ENCODE results near the gene HTRA3. TPM values are rescaled to one million over a fixed set of nuclear protein-coding genes. Genes with fewer than 3 reads are reported as not detected.
"Not testable (repeated sequence)": the region's sequence is repeated elsewhere in the genome, so short reads cannot be mapped to it uniquely, and the experiment has no call there.

HTRA3 gene
- total RNA-seq, 1 experiment from 2014 or later = 3.8 TPM

- no peaks in the 10 kb centered on the region for H3K36me3 ChIP-seq (replicated peaks; ENCODE audit: control insufficient read depth, insufficient read depth, low read length)
- H3K27me3 ChIP-seq (ENCODE audit: control insufficient read depth, insufficient read depth, low read length) = no peaks in the 10 kb centered on the region
- no peak for DNase-seq
- no peak overlapping the region for H3K4me3 ChIP-seq (ENCODE audit: insufficient read depth, low read depth, low read length)
Observed at GRCh38 chr4:8336412-8337075, 67.0 kb downstream of the HTRA3 start.

GRCh38 chr4:8338351-8338961 is 68.9 kb downstream of the HTRA3 start:
- H3K27me3 ChIP-seq (ENCODE audit: control insufficient read depth, insufficient read depth, low read length) = no peaks in the 10 kb centered on the region
- H3K36me3 ChIP-seq (replicated peaks; ENCODE audit: control insufficient read depth, insufficient read depth, low read length) = no peaks in the 10 kb centered on the region
- no peak for DNase-seq
- no peak overlapping the region for H3K4me3 ChIP-seq (ENCODE audit: insufficient read depth, low read depth, low read length)

- no peak for DNase-seq
Observed at GRCh38 chr4:8340781-8341241, 71.3 kb downstream of the HTRA3 start.

GRCh38 chr4:8341281-8341680 is 71.7 kb downstream of the HTRA3 start:
- not testable (repeated sequence) for H3K4me3 ChIP-seq (ENCODE audit: insufficient read depth, low read depth, low read length); DNase-seq; H3K36me3 ChIP-seq (replicated peaks; ENCODE audit: control insufficient read depth, insufficient read depth, low read length); H3K27me3 ChIP-seq (ENCODE audit: control insufficient read depth, insufficient read depth, low read length)

More at GRCh38 chr4:8340781-8341241, 71.3 kb downstream of the HTRA3 start:
- Histone ChIP-seq H3K36me3 (replicated peaks; ENCODE audit: control insufficient read depth, insufficient read depth, low read length) (no peaks in the 10 kb centered on the region), H3K4me3 (ENCODE audit: insufficient read depth, low read depth, low read length) (no peak overlapping the region), H3K27me3 (ENCODE audit: control insufficient read depth, insufficient read depth, low read length) (no peaks in the 10 kb centered on the region)

GRCh38 chr4:8341691-8342090 is 72.1 kb downstream of the HTRA3 start:
- DNase-seq = no peak
- H3K36me3 ChIP-seq (replicated peaks; ENCODE audit: control insufficient read depth, insufficient read depth, low read length) = no peaks in the 10 kb centered on the region
- H3K27me3 ChIP-seq (ENCODE audit: control insufficient read depth, insufficient read depth, low read length) = no peaks in the 10 kb centered on the region
- no peak overlapping the region for H3K4me3 ChIP-seq (ENCODE audit: insufficient read depth, low read depth, low read length)

GRCh38 chr4:8342651-8343261 is 73.2 kb downstream of the HTRA3 start:
- H3K4me3 ChIP-seq (ENCODE audit: insufficient read depth, low read depth, low read length) = no peak overlapping the region
- H3K27me3 ChIP-seq (ENCODE audit: control insufficient read depth, insufficient read depth, low read length) = no peaks in the 10 kb centered on the region
- peak; percentile 92 for DNase-seq

GRCh38 chr4:8343262-8343966 is 73.9 kb downstream of the HTRA3 start:
- H3K4me3 ChIP-seq (ENCODE audit: insufficient read depth, low read depth, low read length) = no peak overlapping the region
- no peaks in the 10 kb centered on the region for H3K36me3 ChIP-seq (replicated peaks; ENCODE audit: control insufficient read depth, insufficient read depth, low read length)
- H3K27me3 ChIP-seq (ENCODE audit: control insufficient read depth, insufficient read depth, low read length) = no peaks in the 10 kb centered on the region
- DNase-seq = peak; percentile 53

More at GRCh38 chr4:8342651-8343261, 73.2 kb downstream of the HTRA3 start:
- no peaks in the 10 kb centered on the region for H3K36me3 ChIP-seq (replicated peaks; ENCODE audit: control insufficient read depth, insufficient read depth, low read length)

GRCh38 chr4:8343967-8344331 is 74.4 kb downstream of the HTRA3 start:
- DNase-seq = no peak
- no peaks in the 10 kb centered on the region for H3K27me3 ChIP-seq (ENCODE audit: control insufficient read depth, insufficient read depth, low read length)
- H3K36me3 ChIP-seq (replicated peaks; ENCODE audit: control insufficient read depth, insufficient read depth, low read length) = no peaks in the 10 kb centered on the region

GRCh38 chr4:8344377-8344776 is 74.8 kb downstream of the HTRA3 start:
- no peaks in the 10 kb centered on the region for H3K36me3 ChIP-seq (replicated peaks; ENCODE audit: control insufficient read depth, insufficient read depth, low read length)
- no peak for DNase-seq
- H3K4me3 ChIP-seq (ENCODE audit: insufficient read depth, low read depth, low read length) = no peak overlapping the region
- no peaks in the 10 kb centered on the region for H3K27me3 ChIP-seq (ENCODE audit: control insufficient read depth, insufficient read depth, low read length)

More at GRCh38 chr4:8343967-8344331, 74.4 kb downstream of the HTRA3 start:
- H3K4me3 ChIP-seq (ENCODE audit: insufficient read depth, low read depth, low read length) = no peak overlapping the region

GRCh38 chr4:8345053-8345945 is 75.7 kb downstream of the HTRA3 start:
- no peaks in the 10 kb centered on the region for H3K27me3 ChIP-seq (ENCODE audit: control insufficient read depth, insufficient read depth, low read length)
- H3K4me3 ChIP-seq (ENCODE audit: insufficient read depth, low read depth, low read length) = no peak overlapping the region
- DNase-seq = no peak
- H3K36me3 ChIP-seq (replicated peaks; ENCODE audit: control insufficient read depth, insufficient read depth, low read length) = no peaks in the 10 kb centered on the region

- DNase-seq = peak; percentile 53
- no peak overlapping the region for H3K4me3 ChIP-seq (ENCODE audit: insufficient read depth, low read depth, low read length)
- no peaks in the 10 kb centered on the region for H3K27me3 ChIP-seq (ENCODE audit: control insufficient read depth, insufficient read depth, low read length)
- no peaks in the 10 kb centered on the region for H3K36me3 ChIP-seq (replicated peaks; ENCODE audit: control insufficient read depth, insufficient read depth, low read length)
Observed at GRCh38 chr4:8345946-8346814, 76.6 kb downstream of the HTRA3 start.

GRCh38 chr4:8346838-8347605 is 77.5 kb downstream of the HTRA3 start:
- Histone ChIP-seq H3K4me3 (ENCODE audit: insufficient read depth, low read depth, low read length) (no peak overlapping the region), H3K36me3 (replicated peaks; ENCODE audit: control insufficient read depth, insufficient read depth, low read length) (no peaks in the 10 kb centered on the region), H3K27me3 (ENCODE audit: control insufficient read depth, insufficient read depth, low read length) (no peaks in the 10 kb centered on the region)
- peak; percentile 53 for DNase-seq

- Histone ChIP-seq H3K27me3 (ENCODE audit: control insufficient read depth, insufficient read depth, low read length) (no peaks in the 10 kb centered on the region), H3K36me3 (replicated peaks; ENCODE audit: control insufficient read depth, insufficient read depth, low read length) (no peaks in the 10 kb centered on the region), H3K4me3 (ENCODE audit: insufficient read depth, low read depth, low read length) (no peak overlapping the region)
- DNase-seq = no peak
Observed at GRCh38 chr4:8347660-8348059, 78.1 kb downstream of the HTRA3 start.

Measured in H7 (cell line).